GM12878 (cell line): Measurements from ENCODE around the gene TMC2. TPM values are rescaled to one million over a fixed set of nuclear protein-coding genes. Genes with fewer than 3 reads are reported as not detected.
"Not testable (repeated sequence)": the region's sequence is repeated elsewhere in the genome, so short reads cannot be mapped to it uniquely, and the experiment has no call there.

Source experiments
- ATAC-seq: fragments of 200-7000 bp; cut with Tn5 transposase; 3 replicates; pipeline ENCODE4 v1.9.1; 2020; ENCODE audit warnings: mild to moderate bottlenecking, moderate library complexity
- BruUV-seq: library from RNA; stranded (reverse); fragments of 400-500 nt; replicated peaks from 2 replicates; lab custom pipeline; 2021; lab: Mats Ljungman, UMichigan
- CTCF ChIA-PET: fragments of 300-600 bp; sonication (Branson Sonifier 250); formaldehyde crosslinking; extraction: SDS; loops from one replicate; lab custom pipeline; 2021; ENCODE audit warnings: inconsistent platforms; lab: Yijun Ruan, JAX
- POLR2A ChIA-PET: fragments of 350-600 bp; formaldehyde crosslinking; extraction: SDS; loops from one replicate; lab custom pipeline; 2021; ENCODE audit warnings: inconsistent platforms; lab: Charles Lee
- RAD21 ChIA-PET: fragments of 300-600 bp; sonication (Branson Sonifier 250); formaldehyde crosslinking; loops from one replicate; lab custom pipeline; 2023; ENCODE audit warnings: antibody characterized with exemption; ENCODE audit not compliant: unreplicated experiment; lab: Charles Lee
- SMC1A ChIA-PET: fragments of 300-600 bp; sonication (Branson Sonifier 250); formaldehyde crosslinking; loops from one replicate; lab custom pipeline; 2023; ENCODE audit not compliant: unreplicated experiment, uncharacterized antibody; lab: Charles Lee
- DNase-seq: peaks from one replicate; pipeline ENCODE4 v3.0.0-alpha.2; 2011; ENCODE audit warnings: low read depth, low spot score
- FAIRE-seq: peaks from 3 replicates; lab custom pipeline; 2011; peaks lifted over from hg19 to GRCh38; lab: Jason Lieb, UNC
- H2AFZ ChIP-seq: 2 replicates; pipeline ENCODE4 v1.6.0; 2011; ENCODE audit warnings: low read depth, low read length, control low read depth; ENCODE audit not compliant: control insufficient read depth
- H3K27ac ChIP-seq: 2 replicates; pipeline ENCODE4 v1.5.1; 2011; ENCODE audit warnings: control low read depth; ENCODE audit not compliant: control insufficient read depth, insufficient read depth
- H3K27me3 ChIP-seq, 2 experiments: replicated peaks in 1 of 2; 2 replicates each; pipeline versions ENCODE4 v1.6.0 to v1.6.1; 2011; ENCODE audit warnings: low read length in 1 of 2; ENCODE audit not compliant: control insufficient read depth in 2 of 2, insufficient read depth in 2 of 2
- H3K36me3 ChIP-seq, 2 experiments: 2 replicates each; pipeline ENCODE4 v1.5.1; 2011; ENCODE audit warnings: low read length in 1 of 2; ENCODE audit not compliant: control insufficient read depth in 2 of 2, insufficient read depth in 2 of 2
- H3K4me1 ChIP-seq: 2 replicates; pipeline ENCODE4 v1.6.1; 2011; ENCODE audit warnings: mild to moderate bottlenecking, low read length, moderate library complexity, mixed read lengths; ENCODE audit not compliant: control insufficient read depth, insufficient read depth
- H3K4me2 ChIP-seq: 2 replicates; pipeline ENCODE4 v1.6.0; 2011; ENCODE audit warnings: control low read depth; ENCODE audit not compliant: control insufficient read depth, insufficient read depth
- H3K4me3 ChIP-seq: fragments of 200-600 bp; sonication (generic); 2 replicates; pipeline ENCODE4 v1.5.1; 2016
- H3K79me2 ChIP-seq: 2 replicates; pipeline ENCODE4 v1.6.0; 2011; ENCODE audit warnings: low read length; ENCODE audit not compliant: control insufficient read depth, insufficient read depth
- H3K9ac ChIP-seq: 2 replicates; pipeline ENCODE4 v1.8.0; 2011; ENCODE audit warnings: low read length, control low read depth, mixed read lengths; ENCODE audit not compliant: control insufficient read depth, insufficient read depth
- H3K9me3 ChIP-seq: replicated peaks from 3 replicates; pipeline ENCODE4 v1.5.1; 2011; ENCODE audit warnings: mild to moderate bottlenecking, low read length; ENCODE audit not compliant: control insufficient read depth, insufficient read depth
- H4K20me1 ChIP-seq: 2 replicates; pipeline ENCODE4 v1.6.0; 2011; ENCODE audit not compliant: control insufficient read depth, insufficient read depth
- ATF2 ChIP-seq: IDR thresholded peaks from 2 replicates; pipeline ENCODE4 v1.6.1; 2012; ENCODE audit warnings: low read length, inconsistent platforms
- EED ChIP-seq: sonication (generic); IDR thresholded peaks from 2 replicates; pipeline ENCODE4 v1.6.1; 2016; ENCODE audit warnings: antibody characterized with exemption, low read depth
- EP300 ChIP-seq, 2 experiments: fragments of 150-350 bp in 1 of 2; IDR thresholded peaks; 2 replicates each; pipeline ENCODE4 v1.6.1; 2011 to 2012; ENCODE audit warnings: low read depth in 2 of 2, low read length in 2 of 2, borderline replicate concordance in 1 of 2, improper control_type of control experiment in 1 of 2, inconsistent platforms in 1 of 2; ENCODE audit not compliant: control insufficient read depth in 1 of 2
- HDAC6 ChIP-seq: fragments of 200-600 bp; sonication (generic); IDR thresholded peaks from one replicate; pipeline ENCODE4 v1.8.0; 2017; ENCODE audit warnings: antibody characterized with exemption; ENCODE audit not compliant: unreplicated experiment
- IKZF1 ChIP-seq: fragments of 450-650 bp; conservative IDR thresholded peaks from 2 replicates; pipeline ENCODE4 v1.6.1; 2017; ENCODE audit warnings: antibody characterized with exemption, mild to moderate bottlenecking
- IKZF2 ChIP-seq, 2 experiments: fragments of 450-650 bp; IDR thresholded peaks; 2 replicates each; pipeline ENCODE4 v1.6.1; 2017; ENCODE audit warnings: mild to moderate bottlenecking in 2 of 2, moderate library complexity in 2 of 2
- MLLT1 ChIP-seq: fragments of 450-650 bp; IDR thresholded peaks from 2 replicates; pipeline ENCODE4 v1.6.1; 2016; ENCODE audit warnings: mild to moderate bottlenecking
- SPI1 ChIP-seq: IDR thresholded peaks from 2 replicates; pipeline ENCODE4 v1.6.1; 2011; ENCODE audit warnings: low read depth, mild to moderate bottlenecking, low read length, moderate library complexity, borderline replicate concordance; ENCODE audit not compliant: insufficient read depth
- TBL1XR1 ChIP-seq: IDR thresholded peaks from 2 replicates; pipeline ENCODE4 v1.6.1; 2012; ENCODE audit warnings: low read depth, low read length, improper control_type of control experiment
- ZNF217 ChIP-seq: fragments of 450-650 bp; IDR thresholded peaks from 2 replicates; pipeline ENCODE4 v1.6.1; 2017; ENCODE audit warnings: antibody characterized with exemption, mild to moderate bottlenecking
- WGBS: methylation state at CpG from one replicate; pipeline ENCODE4 v1.1.6; 2016; ENCODE audit warnings: low lambda C conversion rate; ENCODE audit not compliant: insufficient replicate concordance, insufficient coverage; ENCODE audit errors: missing lambda C conversion rate; 5-methylcytosine and 5-hydroxymethylcytosine counted together
- in situ Hi-C: fragments of 300-500 bp; cut with MboI; formaldehyde crosslinking; loops from 9 replicates; pipeline ENCODE4 v1.14.3; 2018; ENCODE audit warnings: mixed read lengths
- intact Hi-C: fragments of 100-400 bp; cut with micrococcal nuclease; formaldehyde crosslinking; loops from one replicate; pipeline ENCODE4 v1.14.2; 2022; ENCODE audit not compliant: unreplicated experiment
- polyA plus RNA-seq, 11 experiments: library from polyadenylated mRNA; depleted of rRNA in 4 of 11; unstranded in 6 of 11; stranded (reverse) in 5 of 11; fragments of >200 nt; fragmentation: Nextera tagmentation in 4 of 11; fragmentation: Illumina TruSeq in 1 of 11; extraction: Ambion mirVana in 4 of 11; extraction: Trizol in 1 of 11; gene quantifications; 1 replicate in 1 of 11; 2 replicates in 10 of 11; pipeline versions ENCODE4 v1.2.1 to v1.2.3, GENCODE V29; 2011 to 2016; ENCODE audit warnings: inconsistent platforms in 2 of 11, missing spikeins in 2 of 11, low read depth in 1 of 11
- total RNA-seq, 4 experiments: library from RNA; depleted of rRNA in 3 of 4; stranded (reverse); fragments of >200 nt in 3 of 4; fragmentation: Illumina TruSeq in 1 of 4; extraction: Trizol in 1 of 4; gene quantifications; 2 replicates each; pipeline versions ENCODE4 v1.2.1 to v1.2.3, GENCODE V29; 2013 to 2021

Gene TMC2
- total and polyA plus RNA-seq, 10 of the 15 experiments (the other 5 are each of a cell fraction or from before 2014, with no cell fraction given) = 0.08 TPM; not detected in 9

GRCh38 chr20:2524709-2525506 lies 11.5 kb upstream of the TMC2 start (continued):
- TF ChIP-seq SPI1 = no peak
- peak; percentile 55; the same call in 1 of the 2 replicates for TF ChIP-seq ZNF217
- no peak for TF ChIP-seq HDAC6
- TF ChIP-seq EED = 0 out of 2 replicates have a peak, but pooled peaks have one; percentile 1
- peak; percentile 63 for TF ChIP-seq IKZF1
- peak; percentile 32 to 36; a peak in 2 of 4 replicates for TF ChIP-seq IKZF2 (IDR thresholded peaks at IDR 0.05)
- no peak for TF ChIP-seq EP300 (IDR thresholded peaks at IDR 0.05; ENCODE audit: borderline replicate concordance in 1 of 2, control insufficient read depth in 1 of 2, low read depth in 2 of 2, low read length in 2 of 2)
- TF ChIP-seq TBL1XR1 = no peak
- TF ChIP-seq ATF2 = no peak
- TF ChIP-seq MLLT1 = no peak
- TF ChIP-seq, all 136 proteins: peak for 8

DNA sequence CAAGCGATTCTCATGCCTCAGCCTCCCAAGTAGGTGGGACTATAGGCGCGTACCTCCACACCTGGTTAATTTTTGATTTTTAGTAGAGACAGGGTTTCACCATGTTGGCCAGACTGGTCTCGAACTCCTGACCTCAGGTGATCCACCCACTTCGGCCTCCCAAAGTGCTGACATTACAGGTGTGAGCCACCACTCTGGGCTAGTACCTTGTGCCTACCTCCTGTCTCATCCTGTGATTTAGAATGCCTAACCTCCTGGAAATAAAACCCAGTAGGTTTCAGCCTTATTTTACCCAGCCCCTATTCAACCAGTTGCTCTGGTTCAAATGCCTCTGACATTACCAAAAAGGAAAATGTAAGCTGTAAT lies 10.2 kb upstream of the TMC2 start:
- H2AFZ ChIP-seq, H3K4me2 ChIP-seq, H3K27me3 ChIP-seq, RAD21 ChIA-PET, H3K36me3 ChIP-seq, H3K9me3 ChIP-seq, H3K27ac ChIP-seq, intact Hi-C loops, H3K4me3 ChIP-seq, in situ Hi-C loops, SMC1A ChIA-PET, H3K9ac ChIP-seq, DNase-seq, H3K79me2 ChIP-seq, ATAC-seq, H3K4me1 ChIP-seq, H4K20me1 ChIP-seq, BruUV-seq, FAIRE-seq: not testable (repeated sequence)
- CTCF ChIA-PET = interaction anchor here (1.3 kb wide), 2 partner anchors 8 to 12 kb away, joined by 3 read pairs; no protein-coding TSS in a partner anchor
- WGBS = 90% methylated on average over 5 of the region's 5 CpGs
- POLR2A ChIA-PET = interaction anchor here (0.6 to 0.7 kb wide), 2 partner anchors 152 to 577 kb away, joined by 4 to 5 read pairs; no protein-coding TSS in a partner anchor
